ENCODE data around the gene KDELR3.

DNA sequence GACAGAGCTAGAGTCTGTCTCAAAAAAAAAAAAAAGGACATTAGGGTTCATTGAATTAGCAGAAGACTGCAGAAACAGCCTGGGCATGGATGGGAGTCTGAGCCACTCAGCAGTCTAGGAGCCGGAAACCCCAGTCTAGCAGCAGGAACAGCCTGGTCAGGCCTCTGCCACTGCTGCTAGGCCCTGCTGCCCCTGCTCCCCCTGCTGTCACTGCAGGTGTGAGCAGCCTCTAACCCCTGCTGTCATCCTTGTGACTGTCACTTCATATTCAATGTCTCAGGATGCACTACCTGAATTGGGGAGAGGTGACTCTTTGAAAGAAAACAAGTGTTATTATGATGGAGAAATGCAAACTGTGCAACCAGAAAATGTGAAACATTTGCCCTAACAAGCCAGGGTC, 45.2 kb downstream of the KDELR3 start:
- TF ChIP-seq, protein P1, sequence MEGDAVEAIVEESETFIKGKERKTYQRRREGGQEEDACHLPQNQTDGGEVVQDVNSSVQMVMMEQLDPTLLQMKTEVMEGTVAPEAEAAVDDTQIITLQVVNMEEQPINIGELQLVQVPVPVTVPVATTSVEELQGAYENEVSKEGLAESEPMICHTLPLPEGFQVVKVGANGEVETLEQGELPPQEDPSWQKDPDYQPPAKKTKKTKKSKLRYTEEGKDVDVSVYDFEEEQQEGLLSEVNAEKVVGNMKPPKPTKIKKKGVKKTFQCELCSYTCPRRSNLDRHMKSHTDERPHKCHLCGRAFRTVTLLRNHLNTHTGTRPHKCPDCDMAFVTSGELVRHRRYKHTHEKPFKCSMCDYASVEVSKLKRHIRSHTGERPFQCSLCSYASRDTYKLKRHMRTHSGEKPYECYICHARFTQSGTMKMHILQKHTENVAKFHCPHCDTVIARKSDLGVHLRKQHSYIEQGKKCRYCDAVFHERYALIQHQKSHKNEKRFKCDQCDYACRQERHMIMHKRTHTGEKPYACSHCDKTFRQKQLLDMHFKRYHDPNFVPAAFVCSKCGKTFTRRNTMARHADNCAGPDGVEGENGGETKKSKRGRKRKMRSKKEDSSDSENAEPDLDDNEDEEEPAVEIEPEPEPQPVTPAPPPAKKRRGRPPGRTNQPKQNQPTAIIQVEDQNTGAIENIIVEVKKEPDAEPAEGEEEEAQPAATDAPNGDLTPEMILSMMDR (IDR thresholded peaks at IDR 0.05): no peak; the same call in 1 of the 2 replicates
- no peak for TF ChIP-seq POLR2AphosphoS5 (IDR thresholded peaks at IDR 0.05; ENCODE audit: low read depth, low read length)

Measured in Panc1 (cell line).